HG02884 (cell line): Measurements from ENCODE around the gene VSIG2.
A peak's percentile ranks its signal among the peaks of the same experiment; 100 is the strongest.

Source experiments
- ATAC-seq: cut with Tn5 transposase; IDR thresholded peaks from one replicate; pipeline ENCODE4 v1.9.1; 2021; ENCODE audit warnings: mild to moderate bottlenecking, moderate library complexity; ENCODE audit not compliant: unreplicated experiment

The VSIG2 gene

GRCh38 chr11:124749912-124750311 is 2.1 kb downstream of the VSIG2 start:
- ATAC-seq, result no peak

- no peak for ATAC-seq
These were observed 3.3 kb downstream of the VSIG2 start for GRCh38 chr11:124748481-124749343.

- no peak for ATAC-seq
These were observed 4.0 kb downstream of the VSIG2 start for GRCh38 chr11:124748100-124748418.

- ATAC-seq, result no peak
These were observed 4.5 kb downstream of the VSIG2 start for GRCh38 chr11:124747406-124748099.

- ATAC-seq, result peak; percentile 91
These were observed 5.3 kb downstream of the VSIG2 start for GRCh38 chr11:124746621-124747243.

GRCh38 chr11:124745835-124746620 is 6.0 kb downstream of the VSIG2 start:
- ATAC-seq, result peak; percentile 8

- ATAC-seq, result no peak
These were observed 6.7 kb downstream of the VSIG2 start for GRCh38 chr11:124745270-124745834.

- no peak for ATAC-seq
These were observed 9.0 kb downstream of the VSIG2 start for GRCh38 chr11:124743050-124743449.

GRCh38 chr11:124742555-124742954 is 9.5 kb downstream of the VSIG2 start:
- ATAC-seq, result no peak

GRCh38 chr11:124740277-124740882 is 11.7 kb downstream of the VSIG2 start:
- peak; percentile 41 for ATAC-seq

- peak; percentile 96 for ATAC-seq
These were observed 12.4 kb downstream of the VSIG2 start, which contains the start of gene NRGN for GRCh38 chr11:124739479-124740276. TSS of gene NRGN (plus strand) at chr11:124739942. CDS start at chr11:124740085, 143 bp downstream.

- no peak for ATAC-seq
These were observed 13.2 kb downstream of the VSIG2 start for GRCh38 chr11:124738713-124739478.

GRCh38 chr11:124737638-124738305 is 14.3 kb downstream of the VSIG2 start:
- ATAC-seq, result no peak

GRCh38 chr11:124736736-124737135 is 15.3 kb downstream of the VSIG2 start:
- no peak for ATAC-seq

GRCh38 chr11:124732230-124732629 is 19.8 kb downstream of the VSIG2 start:
- no peak for ATAC-seq

- ATAC-seq, result no peak
These were observed 22.5 kb downstream of the VSIG2 start for GRCh38 chr11:124729571-124729970.

- no peak for ATAC-seq
These were observed 23.9 kb downstream of the VSIG2 start for GRCh38 chr11:124728134-124728533.

GRCh38 chr11:124727474-124727873 is 24.6 kb downstream of the VSIG2 start:
- ATAC-seq, result no peak
